ENCODE results near the gene FGF14.
A peak's percentile ranks its signal among the peaks of the same experiment; 100 is the strongest.
"Not testable (repeated sequence)": the region's sequence is repeated elsewhere in the genome, so short reads cannot be mapped to it uniquely, and the experiment has no call there.

The FGF14 gene

DNA sequence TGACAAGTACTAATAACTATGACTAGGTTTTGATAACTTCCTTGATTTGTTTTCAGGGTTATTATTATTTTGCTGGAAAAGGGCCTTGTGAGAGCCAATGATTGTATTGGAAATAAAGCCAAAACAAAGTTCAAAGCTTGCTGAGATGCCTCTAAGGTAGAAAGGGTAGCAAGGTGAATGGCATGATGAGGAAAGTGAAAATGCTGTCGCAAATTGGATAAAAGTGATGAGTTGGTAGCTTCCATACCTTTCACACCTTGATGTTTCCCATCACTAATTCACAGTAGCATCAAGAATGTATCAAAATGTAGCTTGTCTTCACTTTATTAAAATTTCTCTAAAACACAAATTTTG, 259.4 kb downstream of the FGF14 start:
- Histone ChIP-seq H3K4me3 (ENCODE audit: control insufficient read depth in 1 of 7, extremely low read depth in 1 of 7, insufficient read depth in 4 of 7, low read depth in 2 of 7, low read length in 6 of 7) (no peak overlapping the region), H3K4me1 (ENCODE audit: control extremely low read depth in 1 of 4, control insufficient read depth in 4 of 4, insufficient read depth in 4 of 4, low read length in 3 of 4) (no peaks in the 10 kb centered on the region), H3K9me3 (ENCODE audit: control extremely low read depth in 1 of 5, control insufficient read depth in 4 of 5, insufficient read depth in 2 of 5, low read depth in 1 of 5, low read length in 4 of 5) (no peaks in the 10 kb centered on the region), H3K27ac (ENCODE audit: insufficient read depth in 1 of 2, low read depth in 1 of 2, low read length in 2 of 2, poor library complexity in 1 of 2, severe bottlenecking in 2 of 2) (no peak overlapping the region), H3K36me3 (ENCODE audit: control insufficient read depth in 4 of 4, insufficient read depth in 4 of 4, low read length in 3 of 4) (no peaks in the 10 kb centered on the region), H3K27me3 (replicated peaks in 2 of 5; ENCODE audit: control insufficient read depth in 4 of 5, insufficient read depth in 5 of 5, low read length in 4 of 5) (peaks cover 0 to 1% (median 0%) of the 10 kb centered on the region in 5 experiments)
- WGBS (ENCODE audit: insufficient coverage): no CpG with 5 or more reads among the region's 1 CpG
- CTCF ChIA-PET: interaction anchor here (0.7 to 1.2 kb wide), 2 partner anchors 12 to 415 kb away, joined by 3 read pairs; no protein-coding TSS in a partner anchor
- POLR2A ChIA-PET: no interaction called here
- DNase-seq: no peak

- H3K9me3 ChIP-seq (ENCODE audit: control extremely low read depth in 1 of 5, control insufficient read depth in 4 of 5, insufficient read depth in 2 of 5, low read depth in 1 of 5, low read length in 4 of 5): no peaks in the 10 kb centered on the region
- CTCF ChIA-PET: interaction anchor here (0.7 to 1.3 kb wide), 5 partner anchors 9 to 416 kb away, joined by 3 read pairs; no protein-coding TSS in a partner anchor
- H3K27ac ChIP-seq (ENCODE audit: insufficient read depth in 1 of 2, low read depth in 1 of 2, low read length in 2 of 2, poor library complexity in 1 of 2, severe bottlenecking in 2 of 2): no peak overlapping the region
- no peaks in the 10 kb centered on the region for H3K4me1 ChIP-seq (ENCODE audit: control extremely low read depth in 1 of 4, control insufficient read depth in 4 of 4, insufficient read depth in 4 of 4, low read length in 3 of 4)
- H3K27me3 ChIP-seq (replicated peaks in 2 of 5; ENCODE audit: control insufficient read depth in 4 of 5, insufficient read depth in 5 of 5, low read length in 4 of 5): peaks cover 0 to 1% (median 0%) of the 10 kb centered on the region in 5 experiments
- 17% methylated on average over 1 of the region's 4 CpGs for WGBS (ENCODE audit: insufficient coverage)
- POLR2A ChIA-PET: no interaction called here
- no peaks in the 10 kb centered on the region for H3K36me3 ChIP-seq (ENCODE audit: control insufficient read depth in 4 of 4, insufficient read depth in 4 of 4, low read length in 3 of 4)
- DNase-seq: peak; percentile 1 to 15 (median 6)
- H3K4me3 ChIP-seq (ENCODE audit: control insufficient read depth in 1 of 7, extremely low read depth in 1 of 7, insufficient read depth in 4 of 7, low read depth in 2 of 7, low read length in 6 of 7): no peak overlapping the region
Observed at GRCh38 chr13:102141625-102142472, 260.0 kb downstream of the FGF14 start.

DNA sequence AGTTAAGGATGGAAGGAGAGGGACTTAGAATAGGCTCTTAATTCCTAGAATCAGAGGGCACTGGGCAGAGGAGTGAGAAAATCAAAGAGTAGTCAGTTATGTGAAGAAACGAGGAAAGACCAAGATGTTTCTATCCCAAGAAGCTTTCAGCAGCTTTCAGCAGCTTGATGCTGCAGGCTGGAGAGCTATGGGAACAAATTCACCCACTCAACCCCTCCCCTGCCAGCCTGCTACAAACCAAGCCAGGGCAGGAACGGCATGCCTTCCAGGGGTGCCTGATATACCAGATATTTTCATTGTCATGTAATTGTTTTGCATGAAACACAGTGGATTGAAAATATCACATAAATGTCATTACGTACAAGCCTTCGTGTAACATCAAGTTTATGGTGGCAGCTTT, 262.2 kb downstream of the FGF14 start:
- POLR2A ChIA-PET: no interaction called here

DNA sequence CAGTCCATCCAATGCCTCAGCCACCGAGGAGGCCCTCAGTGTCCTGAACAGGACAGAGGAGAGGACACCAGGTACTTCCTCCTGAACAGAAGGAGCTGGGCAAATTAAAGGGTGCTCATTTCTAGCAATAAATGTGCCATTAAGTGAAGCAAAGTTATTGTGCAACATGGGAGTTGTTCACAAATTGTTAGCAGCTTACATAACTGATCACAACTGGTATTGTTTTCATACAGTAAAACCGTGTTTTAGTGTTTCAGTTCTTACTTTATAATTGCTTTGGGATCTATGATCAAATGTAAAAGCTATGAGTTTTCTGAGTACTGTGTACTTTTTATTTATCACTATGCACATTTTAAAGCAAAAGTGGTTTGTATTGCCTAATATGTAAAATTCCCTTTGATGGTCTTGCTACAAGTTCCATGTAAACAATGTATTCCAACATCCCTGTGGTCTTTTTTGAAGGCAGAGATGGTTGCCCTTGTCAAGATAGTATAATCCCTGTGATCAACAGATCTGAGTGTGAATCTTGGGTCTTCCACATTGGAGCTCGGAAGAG, 263.1 kb downstream of the FGF14 start:
- ChIA-PET CTCF (interaction anchor here (1.9 kb wide), 1 partner anchor 417 kb away, joined by 4 read pairs; no protein-coding TSS in a partner anchor), POLR2A (no interaction called here)
- no peak overlapping the region for H3K27ac ChIP-seq (ENCODE audit: insufficient read depth in 1 of 2, low read depth in 1 of 2, low read length in 2 of 2, poor library complexity in 1 of 2, severe bottlenecking in 2 of 2)
- no peak for DNase-seq
- no peaks in the 10 kb centered on the region for H3K4me1 ChIP-seq (ENCODE audit: control extremely low read depth in 1 of 4, control insufficient read depth in 4 of 4, insufficient read depth in 4 of 4, low read length in 3 of 4)
- no peaks in the 10 kb centered on the region for H3K27me3 ChIP-seq (replicated peaks in 2 of 5; ENCODE audit: control insufficient read depth in 4 of 5, insufficient read depth in 5 of 5, low read length in 4 of 5)
- no peak overlapping the region for H3K4me3 ChIP-seq (ENCODE audit: control insufficient read depth in 1 of 7, extremely low read depth in 1 of 7, insufficient read depth in 4 of 7, low read depth in 2 of 7, low read length in 6 of 7)
- no peaks in the 10 kb centered on the region for H3K36me3 ChIP-seq (ENCODE audit: control insufficient read depth in 4 of 4, insufficient read depth in 4 of 4, low read length in 3 of 4)
- WGBS (ENCODE audit: insufficient coverage): 100% methylated on average over 1 of the region's 3 CpGs
- no peaks in the 10 kb centered on the region for H3K9me3 ChIP-seq (ENCODE audit: control extremely low read depth in 1 of 5, control insufficient read depth in 4 of 5, insufficient read depth in 2 of 5, low read depth in 1 of 5, low read length in 4 of 5)

More for the DNA sequence above, 262.2 kb downstream of the FGF14 start:
- Histone ChIP-seq H3K9me3 (ENCODE audit: control extremely low read depth in 1 of 5, control insufficient read depth in 4 of 5, insufficient read depth in 2 of 5, low read depth in 1 of 5, low read length in 4 of 5) (no peaks in the 10 kb centered on the region), H3K4me3 (ENCODE audit: control insufficient read depth in 1 of 7, extremely low read depth in 1 of 7, insufficient read depth in 4 of 7, low read depth in 2 of 7, low read length in 6 of 7) (no peak overlapping the region), H3K27me3 (replicated peaks in 2 of 5; ENCODE audit: control insufficient read depth in 4 of 5, insufficient read depth in 5 of 5, low read length in 4 of 5) (no peaks in the 10 kb centered on the region), H3K4me1 (ENCODE audit: control extremely low read depth in 1 of 4, control insufficient read depth in 4 of 4, insufficient read depth in 4 of 4, low read length in 3 of 4) (no peaks in the 10 kb centered on the region), H3K36me3 (ENCODE audit: control insufficient read depth in 4 of 4, insufficient read depth in 4 of 4, low read length in 3 of 4) (no peaks in the 10 kb centered on the region), H3K27ac (ENCODE audit: insufficient read depth in 1 of 2, low read depth in 1 of 2, low read length in 2 of 2, poor library complexity in 1 of 2, severe bottlenecking in 2 of 2) (no peak overlapping the region)
- CTCF ChIA-PET: interaction anchor here (1.9 kb wide), 1 partner anchor 416 kb away, joined by 4 read pairs; no protein-coding TSS in a partner anchor
- 100% methylated on average over 1 of the region's 4 CpGs for WGBS (ENCODE audit: insufficient coverage)
- DNase-seq: no peak

DNA sequence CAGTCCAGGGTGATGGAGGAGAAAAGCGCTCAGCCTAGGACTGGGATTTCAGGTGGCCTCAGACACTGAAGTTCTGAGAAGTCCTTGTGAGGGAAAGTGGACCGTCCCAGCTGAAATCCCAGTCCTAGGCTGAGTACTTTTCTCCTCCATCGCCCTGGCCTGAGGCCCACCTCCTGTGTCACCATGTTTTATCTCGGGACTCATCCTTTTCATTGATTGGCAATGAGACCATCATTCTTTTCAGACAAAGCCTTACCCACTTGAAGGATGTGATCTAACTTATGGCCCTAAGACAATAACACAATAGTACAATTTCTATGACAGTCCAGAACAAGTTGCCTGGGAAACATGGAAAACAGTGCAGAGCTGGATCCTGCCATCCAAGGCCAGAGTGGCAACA, 263.9 kb downstream of the FGF14 start:
- H3K4me3 ChIP-seq (ENCODE audit: control insufficient read depth in 1 of 7, extremely low read depth in 1 of 7, insufficient read depth in 4 of 7, low read depth in 2 of 7, low read length in 6 of 7); H3K27ac ChIP-seq (ENCODE audit: insufficient read depth in 1 of 2, low read depth in 1 of 2, low read length in 2 of 2, poor library complexity in 1 of 2, severe bottlenecking in 2 of 2); DNase-seq; H3K27me3 ChIP-seq (replicated peaks in 2 of 5; ENCODE audit: control insufficient read depth in 4 of 5, insufficient read depth in 5 of 5, low read length in 4 of 5); H3K9me3 ChIP-seq (ENCODE audit: control extremely low read depth in 1 of 5, control insufficient read depth in 4 of 5, insufficient read depth in 2 of 5, low read depth in 1 of 5, low read length in 4 of 5); H3K4me1 ChIP-seq (ENCODE audit: control extremely low read depth in 1 of 4, control insufficient read depth in 4 of 4, insufficient read depth in 4 of 4, low read length in 3 of 4); H3K36me3 ChIP-seq (ENCODE audit: control insufficient read depth in 4 of 4, insufficient read depth in 4 of 4, low read length in 3 of 4); POLR2A ChIA-PET: not testable (repeated sequence)
- CTCF ChIA-PET: interaction anchor here (1.9 kb wide), 1 partner anchor 418 kb away, joined by 4 read pairs; no protein-coding TSS in a partner anchor
- 84% methylated on average over 2 of the region's 4 CpGs for WGBS (ENCODE audit: insufficient coverage)

DNA sequence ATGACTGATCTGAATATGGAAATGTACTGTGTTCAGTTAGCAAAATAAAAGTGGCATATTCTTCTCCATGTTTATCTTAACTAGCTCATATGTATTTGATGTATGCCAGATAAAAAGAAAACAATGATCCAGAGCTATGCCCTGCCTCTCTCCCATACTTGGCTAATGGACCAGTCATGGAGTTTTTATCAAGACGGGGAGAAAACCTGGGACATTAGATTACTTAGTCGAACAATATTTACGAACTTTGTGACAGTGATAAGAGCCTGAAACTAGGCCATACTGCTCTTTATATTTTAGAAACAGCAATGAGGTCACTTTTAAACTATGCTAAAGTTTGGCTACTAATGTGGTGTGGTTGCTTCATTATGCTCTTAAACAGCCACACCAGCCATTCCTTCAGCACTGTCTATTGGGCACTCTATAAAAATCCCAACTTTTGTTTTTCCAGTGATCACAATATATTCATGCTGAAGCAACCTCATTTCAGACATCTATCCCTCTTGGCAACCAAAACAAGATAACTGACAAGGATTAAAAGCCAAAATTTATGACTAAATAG, 265.0 kb downstream of the FGF14 start:
- ChIA-PET CTCF (no interaction called here), POLR2A (no interaction called here)
- Histone ChIP-seq H3K27ac (ENCODE audit: insufficient read depth in 1 of 2, low read depth in 1 of 2, low read length in 2 of 2, poor library complexity in 1 of 2, severe bottlenecking in 2 of 2) (no peak overlapping the region), H3K4me1 (ENCODE audit: control extremely low read depth in 1 of 4, control insufficient read depth in 4 of 4, insufficient read depth in 4 of 4, low read length in 3 of 4) (no peaks in the 10 kb centered on the region), H3K36me3 (ENCODE audit: control insufficient read depth in 4 of 4, insufficient read depth in 4 of 4, low read length in 3 of 4) (no peaks in the 10 kb centered on the region), H3K27me3 (replicated peaks in 2 of 5; ENCODE audit: control insufficient read depth in 4 of 5, insufficient read depth in 5 of 5, low read length in 4 of 5) (no peaks in the 10 kb centered on the region), H3K4me3 (ENCODE audit: control insufficient read depth in 1 of 7, extremely low read depth in 1 of 7, insufficient read depth in 4 of 7, low read depth in 2 of 7, low read length in 6 of 7) (no peak overlapping the region), H3K9me3 (ENCODE audit: control extremely low read depth in 1 of 5, control insufficient read depth in 4 of 5, insufficient read depth in 2 of 5, low read depth in 1 of 5, low read length in 4 of 5) (no peaks in the 10 kb centered on the region)
- DNase-seq: no peak
- 100% methylated on average over 3 of the region's 3 CpGs for WGBS (ENCODE audit: insufficient coverage)

- POLR2A ChIA-PET: no interaction called here
- Histone ChIP-seq H3K9me3 (ENCODE audit: control extremely low read depth in 1 of 5, control insufficient read depth in 4 of 5, insufficient read depth in 2 of 5, low read depth in 1 of 5, low read length in 4 of 5) (no peaks in the 10 kb centered on the region), H3K27ac (ENCODE audit: insufficient read depth in 1 of 2, low read depth in 1 of 2, low read length in 2 of 2, poor library complexity in 1 of 2, severe bottlenecking in 2 of 2) (no peak overlapping the region), H3K27me3 (replicated peaks in 2 of 5; ENCODE audit: control insufficient read depth in 4 of 5, insufficient read depth in 5 of 5, low read length in 4 of 5) (no peaks in the 10 kb centered on the region), H3K4me3 (ENCODE audit: control insufficient read depth in 1 of 7, extremely low read depth in 1 of 7, insufficient read depth in 4 of 7, low read depth in 2 of 7, low read length in 6 of 7) (no peak overlapping the region), H3K4me1 (ENCODE audit: control extremely low read depth in 1 of 4, control insufficient read depth in 4 of 4, insufficient read depth in 4 of 4, low read length in 3 of 4) (no peaks in the 10 kb centered on the region), H3K36me3 (ENCODE audit: control insufficient read depth in 4 of 4, insufficient read depth in 4 of 4, low read length in 3 of 4) (no peaks in the 10 kb centered on the region)
- DNase-seq: no peak
- WGBS (ENCODE audit: insufficient coverage): 100% methylated on average over 1 of the region's 3 CpGs
- CTCF ChIA-PET: interaction anchor here (0.9 kb wide), 1 partner anchor 9 kb away, joined by 3 read pairs; no protein-coding TSS in a partner anchor
Observed at GRCh38 chr13:102132777-102133295, 269.0 kb downstream of the FGF14 start.
